GM19099 (cell line): Measurements from ENCODE around the gene HPS3.

Experiments used
- POLR2A ChIP-seq: IDR thresholded peaks from 3 replicates; pipeline ENCODE4 v1.6.1; 2011; ENCODE audit warnings: low read depth; ENCODE audit not compliant: insufficient read length; ENCODE audit errors: extremely low read depth

The HPS3 gene

DNA sequence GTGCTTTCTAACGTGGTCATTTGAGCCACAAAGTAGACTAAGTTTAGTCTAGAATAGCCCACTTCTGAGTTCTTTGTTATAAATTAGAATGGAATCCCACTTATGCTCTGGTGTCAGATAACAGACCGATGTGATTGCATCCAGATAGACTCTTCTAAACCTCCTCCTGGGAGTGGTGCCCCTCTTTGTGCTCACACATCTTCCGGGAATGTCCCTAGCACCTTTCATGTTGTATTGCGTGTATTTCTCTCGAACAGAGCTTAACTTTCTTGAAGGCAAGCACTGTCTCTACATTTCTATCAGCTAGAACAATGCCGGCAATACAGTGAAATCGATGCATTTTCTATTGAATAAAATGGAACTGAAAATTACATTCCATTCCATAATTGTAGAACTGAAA, 69.2 kb downstream of the HPS3 start:
- TF ChIP-seq POLR2A, result no peak

GRCh38 chr3:149199474-149199873, 70.0 kb downstream of the HPS3 start:
- TF ChIP-seq POLR2A, result no peak

DNA sequence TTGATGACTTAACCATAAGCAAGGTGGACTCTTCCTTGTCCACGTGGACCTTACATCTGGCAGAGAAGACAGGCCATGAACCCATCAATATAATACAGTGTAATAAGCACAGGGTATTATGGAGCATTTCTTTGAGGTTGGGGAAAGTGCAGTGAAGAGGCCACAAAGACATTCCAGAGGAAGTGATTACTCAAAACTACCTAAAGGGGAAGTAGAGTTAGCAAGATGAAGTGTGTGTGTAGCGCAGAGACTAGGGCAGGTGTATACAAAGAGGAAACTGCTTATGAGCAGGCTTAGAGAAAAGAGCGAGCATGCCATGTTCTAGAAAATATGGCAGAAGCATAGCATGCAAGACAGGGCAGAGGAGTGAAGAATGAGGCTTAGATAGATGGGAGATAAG, 74.3 kb downstream of the HPS3 start:
- TF ChIP-seq POLR2A, result no peak

DNA sequence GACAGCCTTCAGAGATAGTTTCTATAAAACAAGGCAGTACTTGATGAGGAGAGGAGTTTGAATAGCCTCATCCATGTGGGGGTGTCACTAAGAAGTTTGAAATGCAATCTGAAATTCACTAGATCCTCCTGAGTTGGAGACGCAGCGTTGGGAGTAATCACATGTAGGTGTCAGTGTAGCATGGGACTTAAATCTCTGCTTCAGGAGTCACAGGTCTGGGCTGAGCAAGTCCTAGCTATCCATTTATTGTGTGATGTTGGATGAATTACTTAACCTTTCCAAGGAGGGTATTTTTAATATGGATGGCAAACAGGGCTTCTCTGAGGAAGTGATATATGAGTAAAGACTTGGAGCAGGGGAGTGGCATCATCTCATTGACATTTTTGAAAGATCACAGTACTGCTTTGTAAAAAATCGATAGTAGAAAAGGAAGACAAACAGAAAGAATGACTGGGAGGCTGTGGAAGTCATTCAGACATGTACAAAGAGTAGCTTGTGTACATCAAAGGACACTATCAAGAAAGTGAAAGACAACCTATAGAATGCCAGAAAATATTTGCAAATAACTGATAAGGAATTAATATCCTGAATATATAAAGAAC, 75.1 kb downstream of the HPS3 start:
- TF ChIP-seq POLR2A, result no peak

GRCh38 chr3:149207475-149207874, 78.0 kb downstream of the HPS3 start:
- TF ChIP-seq POLR2A, result no peak

GRCh38 chr3:149209431-149209830, 80.0 kb downstream of the HPS3 start:
- no peak for TF ChIP-seq POLR2A

GRCh38 chr3:149212386-149212785, 82.9 kb downstream of the HPS3 start:
- TF ChIP-seq POLR2A, result no peak

DNA sequence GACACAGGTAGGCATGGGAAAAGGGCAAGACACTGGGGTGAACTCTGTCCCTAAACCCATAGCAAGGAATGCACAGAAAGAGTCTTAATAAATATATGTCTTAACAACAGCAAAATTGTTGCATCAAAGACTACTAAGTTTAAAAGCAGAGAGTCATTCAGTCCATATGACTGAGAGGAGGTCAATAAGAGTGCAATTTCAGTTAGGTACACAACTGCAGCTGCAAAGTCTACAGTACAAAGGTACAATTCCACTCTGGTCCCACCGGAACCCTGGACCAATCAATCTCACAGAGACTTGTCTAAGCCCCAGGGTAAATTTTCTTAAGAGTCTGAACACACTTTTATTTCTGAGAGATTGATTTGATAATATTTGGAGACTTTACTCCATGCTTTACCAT, 85.3 kb downstream of the HPS3 start:
- TF ChIP-seq POLR2A, result no peak

GRCh38 chr3:149215515-149215914, 86.1 kb downstream of the HPS3 start:
- TF ChIP-seq POLR2A, result no peak

- no peak for TF ChIP-seq POLR2A
Measured at GRCh38 chr3:149216193-149216869, 86.9 kb downstream of the HPS3 start.

- no peak for TF ChIP-seq POLR2A
Measured at GRCh38 chr3:149217347-149217746, 87.9 kb downstream of the HPS3 start.

DNA sequence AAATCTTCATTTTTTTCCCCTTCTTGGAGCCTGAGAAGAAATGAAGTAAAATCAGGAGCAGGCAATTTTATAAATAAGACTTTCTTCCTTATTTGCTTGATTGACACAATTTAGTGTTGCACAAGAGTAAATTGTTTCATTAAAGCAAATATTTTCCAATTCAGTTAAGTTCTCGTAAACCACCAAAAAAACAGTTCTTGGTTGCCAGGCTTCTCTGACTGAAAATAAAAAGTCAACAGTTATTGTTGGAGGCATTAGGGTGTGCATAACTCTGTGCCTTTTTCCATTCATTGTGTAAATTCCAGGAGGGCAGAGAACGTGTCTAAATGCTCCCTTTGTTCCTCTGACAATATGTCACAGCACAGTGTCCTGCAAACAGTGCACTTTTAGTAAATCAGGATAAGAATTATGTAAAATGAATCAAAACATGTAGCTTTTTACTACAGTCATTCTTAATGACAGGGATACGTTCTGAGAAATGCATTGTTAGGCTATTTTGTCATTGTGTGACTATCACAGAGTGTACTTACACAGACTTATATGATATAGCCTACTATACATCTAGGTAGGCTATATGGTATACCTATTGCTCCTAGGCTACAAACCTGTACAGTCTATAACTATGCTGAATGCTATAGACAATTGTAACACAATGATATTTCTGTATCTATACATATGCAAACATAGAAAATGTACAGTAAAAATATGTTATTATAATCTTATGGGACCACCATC, 92.5 kb downstream of the HPS3 start, which contains the start of gene CP:
Gene CP (minus strand): TSS at position 47 of the 735 bp plus-strand sequence. CDS start 37 bp downstream, at position 10.
- TF ChIP-seq POLR2A, result no peak
